Small intestine (tissue), 7 donors: ENCODE data around the gene SNAPIN. TPM values are rescaled to one million over a fixed set of nuclear protein-coding genes. Genes with fewer than 3 reads are reported as not detected.

Experiments used
- DNase-seq, 2 donors: peaks; one replicate each; pipeline versions ENCODE4 v3.0.0 to v3.0.0-alpha.2; 2013
- FAIRE-seq: peaks from 2 replicates; lab custom pipeline; 2012; peaks lifted over from hg19 to GRCh38; lab: Jason Lieb, UNC
- H3K27ac ChIP-seq, 3 donors: one replicate each; pipeline ENCODE4 v1.5.1; 2013; ENCODE audit warnings: low read length in 2 of 3, mild to moderate bottlenecking in 2 of 3, control low read depth in 1 of 3, inconsistent platforms in 1 of 3, low read depth in 1 of 3, moderate library complexity in 1 of 3
- H3K27me3 ChIP-seq, 3 donors: one replicate each; pipeline ENCODE4 v1.6.1; 2013; ENCODE audit warnings: low read length in 3 of 3, inconsistent platforms in 1 of 3; ENCODE audit not compliant: control insufficient read depth in 3 of 3, insufficient read depth in 3 of 3
- H3K36me3 ChIP-seq, 3 donors: one replicate each; pipeline ENCODE4 v1.6.1; 2013; ENCODE audit warnings: low read length in 3 of 3, inconsistent platforms in 1 of 3, low read depth in 1 of 3, mild to moderate bottlenecking in 1 of 3, moderate library complexity in 1 of 3; ENCODE audit not compliant: control insufficient read depth in 3 of 3, insufficient read depth in 2 of 3
- H3K4me1 ChIP-seq, 3 donors: one replicate each; pipeline ENCODE4 v1.6.1; 2013; ENCODE audit warnings: low read length in 2 of 3, inconsistent platforms in 1 of 3, low read depth in 1 of 3, mild to moderate bottlenecking in 1 of 3, moderate library complexity in 1 of 3; ENCODE audit not compliant: control insufficient read depth in 3 of 3, insufficient read depth in 2 of 3
- H3K4me3 ChIP-seq, 3 donors: one replicate each; pipeline ENCODE4 v1.5.1; 2013; ENCODE audit warnings: low read length in 3 of 3, control low read depth in 1 of 3, inconsistent platforms in 1 of 3, low read depth in 1 of 3, mild to moderate bottlenecking in 1 of 3, moderate library complexity in 1 of 3
- H3K9me3 ChIP-seq, 2 donors: one replicate each; pipeline ENCODE4 v1.6.1; 2013; ENCODE audit warnings: low read depth in 1 of 2, low read length in 1 of 2; ENCODE audit not compliant: control insufficient read depth in 2 of 2, insufficient read depth in 1 of 2
- WGBS, 3 donors: extraction: QIAGEN DNeasy Blood & Tissue Kit; methylation state at CpG; one replicate each; pipeline ENCODE4 v1.1.7; 2013; 5-methylcytosine and 5-hydroxymethylcytosine counted together
- polyA plus RNA-seq, 4 donors: library from polyadenylated mRNA; stranded (reverse) in 3 of 4; unstranded in 1 of 4; fragments of 200-250 nt in 3 of 4; fragments of 120-200 nt in 1 of 4; gene quantifications; one replicate each; pipeline versions ENCODE4 v1.2.1 to v1.2.3, GENCODE V29; 2013
- donor health status: healthy with polysubstance abuse.
- donor health status: control.
- donor health status: control.
- donor health status: Bipolar disorder and iron deficiency.
- donor health status: healthy.

Gene SNAPIN
- polyA plus RNA-seq, 4 donors: 23.9 to 29.2 (median 26.5) TPM

DNA sequence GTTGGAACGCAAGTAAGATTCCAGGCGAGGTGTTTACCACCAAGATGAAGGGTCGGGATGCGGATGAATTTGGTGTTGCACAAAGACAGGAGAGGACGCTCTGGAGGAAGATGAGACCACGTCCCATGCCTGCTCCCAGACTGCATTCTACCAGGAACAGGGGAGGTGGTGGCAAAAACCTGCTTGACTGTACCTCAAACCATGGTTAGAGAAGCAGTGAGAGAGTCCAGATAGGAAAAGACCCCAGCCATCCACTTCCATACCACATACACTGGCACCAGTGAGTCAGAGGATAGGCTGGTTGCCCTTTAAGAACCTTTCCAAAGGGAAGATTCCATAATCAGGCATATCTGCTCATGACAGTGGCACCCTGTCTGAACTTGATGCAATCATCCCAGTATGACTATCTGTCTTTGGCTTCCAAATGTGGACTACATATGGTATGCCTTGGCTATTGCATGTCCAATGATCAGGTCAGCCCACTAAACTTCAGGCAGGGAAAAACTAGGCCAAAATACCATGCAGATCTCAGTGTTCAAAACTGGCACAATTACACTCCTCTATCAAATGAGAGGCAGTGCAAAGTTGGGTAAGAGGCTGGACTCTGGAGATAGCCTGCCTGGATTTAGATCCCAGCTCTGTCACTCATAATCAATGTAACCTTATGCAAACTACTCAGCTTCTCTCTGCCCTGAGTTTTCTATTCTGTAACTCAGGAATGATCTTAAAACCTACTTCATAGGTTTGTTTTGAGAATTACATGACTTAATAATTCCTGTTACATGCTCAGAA is 40.6 kb downstream of the SNAPIN start:
- H3K4me3 ChIP-seq: no peak overlapping the region
- peak overlapping the region in 2 of 3 donors; percentile 18 to 43 for H3K27ac ChIP-seq
- no peaks in the 10 kb centered on the region for H3K36me3 ChIP-seq
- no peaks in the 10 kb centered on the region for H3K9me3 ChIP-seq
- 91 to 95% (median 93%) methylated on average over 6 of the region's 6 CpGs for WGBS, 3 donors
- FAIRE-seq: no peak
- no peaks in the 10 kb centered on the region for H3K27me3 ChIP-seq
- DNase-seq: no peak
- peaks cover 0 to 4% (median 0%) of the 10 kb centered on the region in 3 donors for H3K4me1 ChIP-seq

DNA sequence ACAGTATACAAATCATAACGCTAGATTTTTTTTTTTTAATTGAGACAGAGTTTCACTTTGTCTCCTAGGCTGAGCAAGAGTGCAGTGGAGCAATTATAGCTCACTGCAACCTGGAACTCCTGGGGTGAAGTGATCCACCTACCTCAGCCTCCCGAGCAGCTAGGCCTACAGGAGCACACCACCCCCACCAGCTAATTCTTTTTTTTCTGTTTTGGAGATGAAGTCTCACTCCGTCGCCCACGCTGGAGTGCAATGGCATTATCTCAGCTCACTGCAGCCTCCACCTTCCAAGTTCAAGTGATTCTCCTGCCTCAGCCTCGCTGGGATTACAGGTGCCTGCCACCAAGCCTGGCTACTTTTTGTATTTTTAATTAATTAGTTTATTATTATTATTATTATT is 41.3 kb downstream of the SNAPIN start:
- 81 to 89% (median 82%) methylated on average over 6 of the region's 6 CpGs for WGBS, 3 donors
- no peak for DNase-seq
- peaks cover 0 to 4% (median 0%) of the 10 kb centered on the region in 3 donors for H3K4me1 ChIP-seq
- H3K9me3 ChIP-seq: no peaks in the 10 kb centered on the region
- H3K36me3 ChIP-seq: no peaks in the 10 kb centered on the region
- no peak overlapping the region for H3K4me3 ChIP-seq
- H3K27me3 ChIP-seq: no peaks in the 10 kb centered on the region
- FAIRE-seq: no peak
- no peak overlapping the region for H3K27ac ChIP-seq

GRCh38 chr1:153705484-153705883 is 47.0 kb downstream of the SNAPIN start:
- no peaks in the 10 kb centered on the region for H3K4me1 ChIP-seq
- DNase-seq: no peak
- no peak for FAIRE-seq
- WGBS, 3 donors: 88 to 92% (median 90%) methylated on average over 9 of the region's 9 CpGs
- no peaks in the 10 kb centered on the region for H3K36me3 ChIP-seq
- no peak overlapping the region for H3K27ac ChIP-seq
- H3K27me3 ChIP-seq: no peaks in the 10 kb centered on the region
- H3K9me3 ChIP-seq: no peaks in the 10 kb centered on the region
- H3K4me3 ChIP-seq: no peak overlapping the region

GRCh38 chr1:153711026-153711425 is 52.5 kb downstream of the SNAPIN start:
- Histone ChIP-seq H3K9me3 (no peaks in the 10 kb centered on the region), H3K4me3 (no peak overlapping the region), H3K27ac (no peak overlapping the region), H3K4me1 (no peaks in the 10 kb centered on the region), H3K36me3 (no peaks in the 10 kb centered on the region), H3K27me3 (no peaks in the 10 kb centered on the region)
- FAIRE-seq (no peak), DNase-seq (no peak)
- 47 to 69% (median 59%) methylated on average over 7 of the region's 7 CpGs for WGBS, 3 donors

Other genes with a start within 250 kb of the SNAPIN start
- gene S100A7A, start 242.2 kb upstream of the SNAPIN start, polyA plus RNA-seq: not detected
- not detected for gene S100A7, start 198.1 kb upstream of the SNAPIN start, polyA plus RNA-seq
- 1,000 to 10,000 TPM in 3 of 4 donors, 100 to 1,000 TPM in 1; 313 to 4,929 (median 1,988) TPM for gene S100A6, start 122.7 kb upstream of the SNAPIN start, polyA plus RNA-seq
- gene S100A5, start 117.8 kb upstream of the SNAPIN start, polyA plus RNA-seq: under 1 TPM in 1 of 4 donors, not detected in 3; 0.18 TPM
- gene S100A4, start 112.9 kb upstream of the SNAPIN start, polyA plus RNA-seq: 100 to 1,000 TPM in 2 of 4 donors, 10 to 100 TPM in 1, 1 to 10 TPM in 1; 7.6 to 230 (median 78.7) TPM
- gene S100A3, start 109.4 kb upstream of the SNAPIN start, polyA plus RNA-seq: 1 to 10 TPM in 2 of 4 donors, under 1 TPM in 1, not detected in 1; 0.06 to 4.3 (median 2.1) TPM
- gene S100A2, start 92.9 kb upstream of the SNAPIN start, polyA plus RNA-seq: 1 to 10 TPM in 3 of 4 donors, under 1 TPM in 1; 0.43 to 9.8 (median 4.5) TPM
- gene S100A16, start 45.6 kb upstream of the SNAPIN start, polyA plus RNA-seq: 100 to 1,000 TPM; 122 to 389 (median 315) TPM
- 100 to 1,000 TPM; 356 to 952 (median 630) TPM for gene S100A14, start 42.4 kb upstream of the SNAPIN start, polyA plus RNA-seq
- 100 to 1,000 TPM in 2 of 4 donors, 10 to 100 TPM in 2; 50.1 to 132 (median 83.1) TPM for gene S100A13, start 31.2 kb upstream of the SNAPIN start, polyA plus RNA-seq
- gene S100A1, start 30.3 kb upstream of the SNAPIN start, polyA plus RNA-seq: 10 to 100 TPM in 1 of 4 donors, 1 to 10 TPM in 3; 2.7 to 13.5 (median 3.5) TPM
- gene CHTOP, start 24.6 kb upstream of the SNAPIN start, polyA plus RNA-seq: 10 to 100 TPM; 40.3 to 98.4 (median 49.4) TPM
- gene ILF2, start 12.3 kb downstream of the SNAPIN start, polyA plus RNA-seq: 100 to 1,000 TPM in 2 of 4 donors, 10 to 100 TPM in 2; 58.1 to 145 (median 109) TPM
- 10 to 100 TPM in 1 of 4 donors, 1 to 10 TPM in 1, under 1 TPM in 2; 0.22 to 18.1 (median 1.4) TPM for gene NPR1, start 20.0 kb downstream of the SNAPIN start, polyA plus RNA-seq
- 10 to 100 TPM; 14.9 to 52.6 (median 22.6) TPM for gene INTS3, start 69.3 kb downstream of the SNAPIN start, polyA plus RNA-seq
- 10 to 100 TPM in 2 of 4 donors, 1 to 10 TPM in 2; 5.4 to 50.4 (median 16.9) TPM for gene SLC27A3, start 116.7 kb downstream of the SNAPIN start, polyA plus RNA-seq